ENCODE measurements around the gene FPGS. TPM values are rescaled to one million over a fixed set of nuclear protein-coding genes. Genes with fewer than 3 reads are reported as not detected.

FPGS gene
- total RNA-seq, 1 donor from 2014 or later = 70.0 TPM

GRCh38 chr9:127857278-127857677, 54.6 kb downstream of the FPGS start:
- no peaks in the 10 kb centered on the region for H3K36me3 ChIP-seq (ENCODE audit: control insufficient read depth, insufficient read depth, low read length)
- FAIRE-seq = no peak
- no peak overlapping the region for H3K4me3 ChIP-seq (ENCODE audit: low read depth, low read length)
- no peaks in the 10 kb centered on the region for H3K27me3 ChIP-seq (ENCODE audit: control insufficient read depth, insufficient read depth, low read length)
- no peak for TF ChIP-seq CTCF (IDR thresholded peaks at IDR 0.05; ENCODE audit: insufficient read depth, low read length, severe bottlenecking)
- DNase-seq (ENCODE audit: low read depth) = no peak

GRCh38 chr9:127858041-127858512, 55.4 kb downstream of the FPGS start:
- DNase-seq (ENCODE audit: low read depth) (no peak), FAIRE-seq (no peak)
- no peaks in the 10 kb centered on the region for H3K27me3 ChIP-seq (ENCODE audit: control insufficient read depth, insufficient read depth, low read length)
- H3K4me3 ChIP-seq (ENCODE audit: low read depth, low read length) = no peak overlapping the region
- no peaks in the 10 kb centered on the region for H3K36me3 ChIP-seq (ENCODE audit: control insufficient read depth, insufficient read depth, low read length)
- TF ChIP-seq CTCF (IDR thresholded peaks at IDR 0.05; ENCODE audit: insufficient read depth, low read length, severe bottlenecking) = no peak

- no peak overlapping the region for H3K4me3 ChIP-seq (ENCODE audit: low read depth, low read length)
- DNase-seq (ENCODE audit: low read depth) (no peak), FAIRE-seq (no peak)
- TF ChIP-seq CTCF (IDR thresholded peaks at IDR 0.05; ENCODE audit: insufficient read depth, low read length, severe bottlenecking) = no peak
- H3K27me3 ChIP-seq (ENCODE audit: control insufficient read depth, insufficient read depth, low read length) = no peaks in the 10 kb centered on the region
- H3K36me3 ChIP-seq (ENCODE audit: control insufficient read depth, insufficient read depth, low read length) = no peaks in the 10 kb centered on the region
These were observed 57.6 kb downstream of the FPGS start for GRCh38 chr9:127860260-127860659.

GRCh38 chr9:127860779-127861178, 58.1 kb downstream of the FPGS start:
- FAIRE-seq (no peak), DNase-seq (ENCODE audit: low read depth) (no peak)
- H3K36me3 ChIP-seq (ENCODE audit: control insufficient read depth, insufficient read depth, low read length) = no peaks in the 10 kb centered on the region
- no peak overlapping the region for H3K4me3 ChIP-seq (ENCODE audit: low read depth, low read length)
- no peak for TF ChIP-seq CTCF (IDR thresholded peaks at IDR 0.05; ENCODE audit: insufficient read depth, low read length, severe bottlenecking)
- H3K27me3 ChIP-seq (ENCODE audit: control insufficient read depth, insufficient read depth, low read length) = no peaks in the 10 kb centered on the region

- no peak for FAIRE-seq
- Histone ChIP-seq H3K36me3 (ENCODE audit: control insufficient read depth, insufficient read depth, low read length) (peaks cover 1% of the 10 kb centered on the region), H3K4me3 (ENCODE audit: low read depth, low read length) (no peak overlapping the region), H3K27me3 (ENCODE audit: control insufficient read depth, insufficient read depth, low read length) (no peaks in the 10 kb centered on the region)
- no peak for DNase-seq (ENCODE audit: low read depth)
- no peak for TF ChIP-seq CTCF (IDR thresholded peaks at IDR 0.05; ENCODE audit: insufficient read depth, low read length, severe bottlenecking)
These were observed 59.7 kb downstream of the FPGS start for GRCh38 chr9:127862075-127863011.
